ENCODE data around the gene UGT2B11.
"Not testable (repeated sequence)": the region's sequence is repeated elsewhere in the genome, so short reads cannot be mapped to it uniquely, and the experiment has no call there.

Gene UGT2B11

GRCh38 chr4:69214716-69215115 lies at the start of gene UGT2B11:
Gene UGT2B11 (minus strand): TSS chr4:69214748. CDS start chr4:69214722, 26 bp downstream.
- no peak for DNase-seq (ENCODE audit: low read depth in 2 of 3, low spot score in 1 of 3)

DNA sequence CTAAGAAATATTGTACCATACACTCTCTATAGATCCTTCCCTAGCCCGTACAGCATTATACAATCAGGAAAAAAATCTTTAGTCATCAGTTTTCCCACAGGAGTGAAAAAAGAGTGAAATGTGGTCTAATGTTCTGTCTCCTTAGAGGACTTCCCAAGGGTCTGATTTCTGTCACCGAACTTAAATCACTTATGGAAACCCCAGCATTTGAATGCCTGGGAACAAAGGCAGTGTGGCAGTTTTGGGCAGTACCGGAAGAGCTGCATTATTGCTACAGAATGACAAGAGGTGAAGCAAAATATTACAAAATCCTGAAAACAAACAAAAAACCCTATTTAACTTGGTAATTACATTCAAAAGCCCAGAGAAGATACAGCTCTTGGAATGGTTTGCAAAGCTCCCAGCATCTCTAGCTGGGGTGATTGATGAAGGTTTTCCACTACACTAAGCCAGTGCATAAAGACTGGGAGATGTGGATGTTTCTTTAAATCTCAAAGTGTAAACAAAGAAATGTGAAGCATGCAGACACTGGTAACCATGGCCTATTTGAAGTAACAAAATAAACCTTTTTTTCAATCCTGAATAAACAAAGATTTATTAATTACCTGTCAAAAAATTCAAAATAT lies 38.7 kb upstream of the UGT2B11 start:
- not testable (repeated sequence) for DNase-seq (ENCODE audit: low read depth in 2 of 3, low spot score in 1 of 3)

DNA sequence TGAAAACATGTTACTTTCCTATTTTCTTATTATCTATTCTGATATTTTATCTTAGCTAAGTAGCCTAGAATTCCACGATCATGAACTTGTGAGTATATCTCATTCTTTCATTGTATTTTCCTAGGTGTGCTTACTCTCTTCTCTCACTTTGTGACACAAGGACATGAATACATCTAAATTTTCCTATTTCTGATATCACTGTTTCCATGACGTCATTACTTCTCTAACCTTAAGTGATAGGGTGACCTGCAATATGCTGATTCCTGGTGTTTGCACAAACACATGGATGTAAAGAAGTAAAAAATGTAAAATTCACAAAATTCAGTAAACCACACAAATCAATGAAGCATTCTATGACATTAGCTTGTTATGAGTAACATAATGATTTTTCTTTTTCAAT lies 36.3 kb upstream of the UGT2B11 start:
- DNase-seq (ENCODE audit: low read depth in 2 of 3, low spot score in 1 of 3), result not testable (repeated sequence)

GRCh38 chr4:69242562-69243240 lies 28.2 kb upstream of the UGT2B11 start:
- DNase-seq (ENCODE audit: low read depth in 2 of 3, low spot score in 1 of 3), result not testable (repeated sequence)

DNA sequence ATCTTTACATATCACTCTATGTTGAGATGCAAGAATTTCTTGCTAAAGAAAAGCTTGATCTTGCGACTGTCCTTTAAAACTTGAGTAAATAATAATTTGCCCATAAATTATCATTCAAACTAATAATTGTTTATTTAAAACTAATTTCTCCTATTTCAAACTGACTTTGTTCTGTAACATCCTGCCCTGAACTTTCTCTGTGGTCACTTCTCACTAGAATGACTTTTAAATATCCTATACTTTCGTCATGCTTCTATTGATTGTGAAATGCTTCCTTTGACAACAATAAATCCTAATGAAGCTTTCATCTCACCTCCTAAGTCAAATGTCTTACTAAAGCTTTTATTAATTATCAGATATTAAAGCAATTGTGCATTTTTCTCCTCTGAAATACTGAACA lies 27.2 kb upstream of the UGT2B11 start:
- not testable (repeated sequence) for DNase-seq (ENCODE audit: low read depth in 2 of 3, low spot score in 1 of 3)

GRCh38 chr4:69240787-69241186 lies 26.2 kb upstream of the UGT2B11 start:
- not testable (repeated sequence) for DNase-seq (ENCODE audit: low read depth in 2 of 3, low spot score in 1 of 3)

- DNase-seq (ENCODE audit: low read depth in 2 of 3, low spot score in 1 of 3), result no peak
Observed at GRCh38 chr4:69239557-69240168, 25.1 kb upstream of the UGT2B11 start.

DNA sequence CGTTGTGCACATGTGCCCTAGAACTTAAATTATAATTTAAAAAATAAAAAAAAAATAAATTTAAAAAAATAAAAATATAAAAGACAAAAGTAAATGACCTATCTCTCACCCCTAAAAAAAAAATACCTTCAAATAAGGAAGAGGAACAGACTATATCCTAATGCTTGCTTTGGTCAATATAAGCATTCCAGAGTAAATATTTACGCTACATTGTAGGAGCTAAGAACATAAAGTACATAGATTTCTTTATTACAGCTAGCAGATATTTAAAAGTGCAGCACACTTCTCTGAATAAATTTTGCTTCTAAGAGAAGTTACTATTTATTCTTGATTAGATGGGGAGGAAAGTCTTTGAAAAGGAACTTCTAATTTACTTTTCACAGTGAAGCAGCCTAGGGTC lies 24.5 kb upstream of the UGT2B11 start:
- no peak for DNase-seq (ENCODE audit: low read depth in 2 of 3, low spot score in 1 of 3)

DNA sequence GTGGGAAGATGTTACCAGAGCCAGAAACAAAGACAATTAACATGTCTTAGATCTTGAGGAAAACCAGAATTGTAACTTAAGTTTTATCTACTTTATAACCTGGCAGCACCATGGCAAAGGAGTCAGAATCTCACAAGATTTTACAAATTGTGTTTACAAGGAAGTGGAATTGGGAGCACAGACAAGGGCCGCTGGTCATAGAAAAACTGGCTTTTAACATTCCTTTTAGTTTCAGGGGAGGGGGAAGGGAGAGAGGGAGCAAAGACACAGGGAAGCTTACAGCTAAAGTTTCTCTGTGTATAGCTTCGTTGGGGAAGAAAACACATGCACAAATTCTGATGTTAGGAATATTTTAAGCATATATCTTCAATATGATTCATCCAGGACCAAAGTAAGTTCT lies 10.3 kb upstream of the UGT2B11 start:
- no peak for DNase-seq (ENCODE audit: low read depth in 2 of 3, low spot score in 1 of 3)

- DNase-seq (ENCODE audit: low read depth in 2 of 3, low spot score in 1 of 3), result not testable (repeated sequence)
Observed at GRCh38 chr4:69223277-69223676, 8.7 kb upstream of the UGT2B11 start.

DNA sequence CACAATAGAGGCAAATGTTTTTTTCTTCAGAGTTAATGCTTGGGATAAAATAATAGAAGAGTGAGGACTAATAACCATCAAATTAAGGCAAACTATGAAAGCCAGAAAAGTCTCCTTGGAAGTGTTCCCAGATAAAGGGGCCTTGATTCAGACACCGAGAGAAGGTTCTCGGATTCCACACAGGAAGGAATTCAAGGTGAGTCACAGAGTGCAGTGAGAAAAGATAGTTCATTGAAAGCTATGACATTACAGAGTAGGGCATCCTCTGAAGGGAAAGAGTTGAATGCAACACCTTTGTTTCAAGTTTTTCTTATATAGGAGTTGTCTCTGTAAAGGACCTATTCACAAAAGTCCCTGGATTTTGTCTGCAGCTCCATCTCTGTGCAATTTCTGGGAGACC lies 3.9 kb upstream of the UGT2B11 start:
- not testable (repeated sequence) for DNase-seq (ENCODE audit: low read depth in 2 of 3, low spot score in 1 of 3)

- no peak for DNase-seq (ENCODE audit: low read depth in 2 of 3, low spot score in 1 of 3)
Observed at GRCh38 chr4:69210911-69211310, 3.6 kb downstream of the UGT2B11 start.

- DNase-seq (ENCODE audit: low read depth in 2 of 3, low spot score in 1 of 3), result not testable (repeated sequence)
Observed at GRCh38 chr4:69198506-69198905, 16.0 kb downstream of the UGT2B11 start.

- no peak for DNase-seq (ENCODE audit: low read depth in 2 of 3, low spot score in 1 of 3)
Observed at GRCh38 chr4:69196209-69196965, 18.2 kb downstream of the UGT2B11 start.

DNA sequence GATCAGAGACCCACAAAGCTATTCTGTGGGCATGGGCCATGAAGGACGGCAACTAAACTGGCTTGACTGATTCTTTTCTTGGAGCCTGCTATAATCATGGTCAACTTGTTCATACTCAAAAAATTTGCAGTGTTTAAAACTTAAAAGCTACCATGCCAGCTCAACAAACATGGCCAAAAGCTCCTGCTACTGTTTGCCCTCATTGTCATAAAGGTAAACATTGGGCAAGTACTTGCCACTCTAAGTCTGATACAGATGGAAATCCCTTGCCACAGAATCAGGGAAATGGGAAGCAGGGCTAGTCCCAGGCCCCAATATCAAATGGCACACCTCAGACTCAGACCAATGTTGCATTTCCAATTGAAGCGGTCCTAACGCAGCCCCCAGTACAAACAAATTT lies 20.4 kb downstream of the UGT2B11 start:
- DNase-seq (ENCODE audit: low read depth in 2 of 3, low spot score in 1 of 3), result no peak

- not testable (repeated sequence) for DNase-seq (ENCODE audit: low read depth in 2 of 3, low spot score in 1 of 3)
Observed at GRCh38 chr4:69191905-69192304, 22.6 kb downstream of the UGT2B11 start.

DNA sequence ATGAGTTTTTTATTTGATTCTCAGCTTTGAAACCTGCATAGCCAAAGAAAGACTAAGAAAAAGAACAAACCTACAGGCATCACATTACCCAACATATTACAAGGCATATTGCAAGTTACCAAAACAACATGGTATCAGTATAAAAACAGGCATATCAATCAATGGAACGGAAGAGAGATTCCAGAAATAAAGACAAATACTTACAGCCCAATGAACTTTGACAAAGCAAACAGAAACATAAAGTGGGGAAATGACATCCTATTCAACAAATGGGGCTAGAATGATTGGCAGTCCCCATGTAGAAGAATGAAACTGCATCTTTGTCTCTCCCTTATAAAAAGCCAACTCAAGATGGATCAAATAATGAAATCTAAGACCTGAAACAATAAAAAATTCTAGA lies 23.9 kb downstream of the UGT2B11 start:
- DNase-seq (ENCODE audit: low read depth in 2 of 3, low spot score in 1 of 3), result not testable (repeated sequence)

DNA sequence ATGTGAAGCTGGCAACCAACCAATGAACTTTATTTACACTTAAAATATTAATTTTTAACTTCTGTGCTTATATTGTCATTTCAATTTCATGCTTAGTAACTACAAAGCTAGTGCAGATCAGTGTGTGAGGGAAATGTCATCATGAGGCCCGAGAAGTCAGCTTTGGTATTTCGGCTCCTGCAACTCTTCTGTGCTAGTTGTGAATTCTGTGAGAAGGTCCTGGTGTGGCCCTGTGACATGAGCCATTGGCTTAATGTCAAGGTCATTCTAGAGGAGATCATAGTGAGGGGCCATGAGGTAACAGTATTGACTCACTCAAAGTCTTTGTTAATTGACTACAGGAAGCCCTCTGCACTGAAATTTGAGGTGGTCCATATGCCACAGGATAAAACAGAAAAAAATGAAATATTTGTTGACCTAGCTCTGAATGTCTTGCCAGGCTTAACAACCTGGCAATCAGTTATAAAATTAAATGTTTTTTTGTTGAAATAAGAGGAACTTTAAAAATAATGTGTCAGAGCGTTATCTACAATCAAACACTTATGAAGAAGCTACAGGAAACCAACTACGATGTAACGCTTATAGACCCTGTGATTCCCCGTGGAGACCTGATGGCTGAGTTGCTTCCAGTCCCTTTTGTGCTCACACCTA lies 32.9 kb downstream of the UGT2B11 start:
- DNase-seq (ENCODE audit: low read depth in 2 of 3, low spot score in 1 of 3), result not testable (repeated sequence)

GRCh38 chr4:69179817-69180216 lies 34.7 kb downstream of the UGT2B11 start:
- not testable (repeated sequence) for DNase-seq (ENCODE audit: low read depth in 2 of 3, low spot score in 1 of 3)

DNA sequence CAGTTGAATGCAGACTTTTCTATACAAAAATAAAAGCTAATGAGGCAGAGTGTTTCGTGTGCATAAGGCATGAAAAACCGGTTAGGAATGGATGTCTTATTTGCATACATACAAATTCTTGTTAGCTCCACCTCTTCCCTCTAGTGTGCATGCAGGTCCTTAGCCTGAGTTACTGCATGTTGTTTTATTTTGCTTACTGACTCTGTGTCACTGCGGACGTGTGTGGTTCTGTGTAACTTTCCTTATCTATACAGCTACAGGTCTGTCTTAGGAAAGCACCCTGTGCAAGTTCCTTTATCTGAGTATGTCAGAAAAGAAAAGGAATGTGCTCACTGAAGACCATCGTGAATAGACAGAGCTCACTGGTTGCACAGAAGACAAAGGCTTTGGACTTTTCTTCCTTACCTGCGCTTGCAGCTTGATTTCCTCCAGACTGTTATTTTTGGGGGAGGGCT lies 35.8 kb downstream of the UGT2B11 start:
- not testable (repeated sequence) for DNase-seq (ENCODE audit: low read depth in 2 of 3, low spot score in 1 of 3)

Measured in stimulated activated CD4-positive, alpha-beta T cell treated with anti-CD3 and anti-CD28 coated beads, Interleukin-12 subunit alpha, Interleukin-12 subunit beta, amount 100 ng/mL, for 48 hours (primary cell).